ENCODE measurements around the gene BIRC5.

The BIRC5 gene

GRCh38 chr17:78184351-78184750 is 29.7 kb upstream of the BIRC5 start:
- no peak for DNase-seq

GRCh38 chr17:78184868-78185267 is 29.2 kb upstream of the BIRC5 start:
- no peak for DNase-seq

- no peak for DNase-seq
Measured at GRCh38 chr17:78185981-78186691, 27.9 kb upstream of the BIRC5 start.

- peak; percentile 89 for DNase-seq
Measured at GRCh38 chr17:78186692-78187595, 27.1 kb upstream of the BIRC5 start, which contains the start of the genes AFMID and TK1. AFMID (plus strand) TSS chr17:78187362; CDS start chr17:78187371, 9 bp downstream. TK1 (minus strand) TSS chr17:78187052; CDS start chr17:78186994, 58 bp downstream.

- DNase-seq, result no peak
Measured at GRCh38 chr17:78196716-78197115, 17.3 kb upstream of the BIRC5 start.

GRCh38 chr17:78197147-78197832 is 16.8 kb upstream of the BIRC5 start:
- no peak for DNase-seq

- DNase-seq, result no peak
Measured at GRCh38 chr17:78200451-78200850, 13.6 kb upstream of the BIRC5 start.

- no peak for DNase-seq
Measured at GRCh38 chr17:78202666-78203065, 11.4 kb upstream of the BIRC5 start.

GRCh38 chr17:78204387-78205123 is 9.5 kb upstream of the BIRC5 start:
- DNase-seq, result no peak

GRCh38 chr17:78205124-78205775 is 8.8 kb upstream of the BIRC5 start:
- no peak for DNase-seq

GRCh38 chr17:78206298-78206697 is 7.8 kb upstream of the BIRC5 start:
- DNase-seq, result no peak

GRCh38 chr17:78208486-78208885 is 5.6 kb upstream of the BIRC5 start:
- DNase-seq, result no peak

GRCh38 chr17:78210111-78210510 is 3.9 kb upstream of the BIRC5 start:
- DNase-seq, result no peak

- DNase-seq, result no peak
Measured at GRCh38 chr17:78211032-78211431, 3.0 kb upstream of the BIRC5 start.

- no peak for DNase-seq
Measured at GRCh38 chr17:78214706-78215061, 631 bp downstream of the BIRC5 start.

- no peak for DNase-seq
Measured at GRCh38 chr17:78219396-78220150, 5.5 kb downstream of the BIRC5 start.

GRCh38 chr17:78223061-78223460 is 9.0 kb downstream of the BIRC5 start:
- no peak for DNase-seq

GRCh38 chr17:78223765-78224164 is 9.7 kb downstream of the BIRC5 start:
- DNase-seq, result no peak

- no peak for DNase-seq
Measured at GRCh38 chr17:78224231-78225087, 10.4 kb downstream of the BIRC5 start.

- no peak for DNase-seq
Measured at GRCh38 chr17:78225088-78225865, 11.2 kb downstream of the BIRC5 start.

Measured in CD4-positive, alpha-beta T cell treated with Interleukin-17A for 1 hour (primary cell).